HepG2 (cell line): ENCODE results near the gene NYAP1. TPM values are rescaled to one million over a fixed set of nuclear protein-coding genes. Genes with fewer than 3 reads are reported as not detected.

Experiments
- CC2D1A ChIP-seq: sonication (generic); formaldehyde crosslinking; IDR thresholded peaks from 2 replicates; pipeline ENCODE4 v1.8.1; 2023; ENCODE audit warnings: mild to moderate bottlenecking, missing genetic modification reagents
- EEA1 ChIP-seq: sonication (generic); formaldehyde crosslinking; IDR thresholded peaks from 2 replicates; pipeline ENCODE4 v1.5.1; 2020; ENCODE audit warnings: mild to moderate bottlenecking, missing genetic modification reagents, borderline replicate concordance
- FIP1L1 ChIP-seq: fragments of 200-400 bp; formaldehyde crosslinking; IDR thresholded peaks from 2 replicates; pipeline ENCODE4 v1.6.1; 2018; ENCODE audit warnings: low read depth, mild to moderate bottlenecking, low read length, moderate library complexity, borderline replicate concordance; ENCODE audit not compliant: insufficient read depth
- IRX3 ChIP-seq: sonication (generic); formaldehyde crosslinking; IDR thresholded peaks from 2 replicates; pipeline ENCODE4 v1.8.1; 2023; ENCODE audit warnings: mild to moderate bottlenecking, low read depth, missing genetic modification reagents, borderline replicate concordance
- KDM1A ChIP-seq: IDR thresholded peaks from 2 replicates; pipeline ENCODE4 v1.6.1; 2016; ENCODE audit warnings: missing compliant biosample characterization
- NFE2L1 ChIP-seq: sonication (generic); formaldehyde crosslinking; IDR thresholded peaks from 2 replicates; pipeline ENCODE4 v1.4.0; 2020; ENCODE audit warnings: missing genetic modification reagents, mild to moderate bottlenecking, borderline replicate concordance
- PREB ChIP-seq: sonication (generic); formaldehyde crosslinking; IDR thresholded peaks from 2 replicates; pipeline ENCODE4 v1.4.0; 2020; ENCODE audit warnings: missing genetic modification reagents
- ZBTB43 ChIP-seq: sonication (generic); formaldehyde crosslinking; conservative IDR thresholded peaks from 2 replicates; pipeline ENCODE4 v1.4.0; 2020; ENCODE audit warnings: missing genetic modification reagents
- ZNF275 ChIP-seq: sonication (generic); formaldehyde crosslinking; IDR thresholded peaks from 2 replicates; pipeline ENCODE4 v1.8.0; 2022; ENCODE audit warnings: missing genetic modification reagents, mild to moderate bottlenecking, inconsistent platforms, borderline replicate concordance
- ZNF382 ChIP-seq: sonication (generic); formaldehyde crosslinking; IDR thresholded peaks from 2 replicates; pipeline ENCODE4 v1.5.0; 2020; ENCODE audit warnings: missing genetic modification reagents, mild to moderate bottlenecking, borderline replicate concordance
- ZNF446 ChIP-seq: sonication (generic); formaldehyde crosslinking; IDR thresholded peaks from 2 replicates; pipeline ENCODE4 v1.5.0; 2020; ENCODE audit warnings: mild to moderate bottlenecking, missing genetic modification reagents
- ZNF549 ChIP-seq: sonication (generic); formaldehyde crosslinking; IDR thresholded peaks from 2 replicates; pipeline ENCODE4 v1.5.0; 2020; ENCODE audit warnings: missing genetic modification reagents
- ZNF567 ChIP-seq: sonication (generic); formaldehyde crosslinking; IDR thresholded peaks from 2 replicates; pipeline ENCODE4 v1.8.1; 2023; ENCODE audit warnings: mild to moderate bottlenecking, missing genetic modification reagents, borderline replicate concordance
- ZNF770 ChIP-seq: sonication (generic); formaldehyde crosslinking; IDR thresholded peaks from 2 replicates; pipeline ENCODE4 v1.5.0; 2020; ENCODE audit warnings: mild to moderate bottlenecking, missing genetic modification reagents
- ZNF792 ChIP-seq: IDR thresholded peaks from 2 replicates; pipeline ENCODE4 v1.6.1; 2016
- ZNF800 ChIP-seq: sonication (generic); formaldehyde crosslinking; IDR thresholded peaks from 2 replicates; pipeline ENCODE4 v1.4.0; 2020; ENCODE audit warnings: missing genetic modification reagents
- ZNF816 ChIP-seq: sonication (generic); formaldehyde crosslinking; IDR thresholded peaks from 2 replicates; pipeline ENCODE4 v1.8.0; 2022; ENCODE audit warnings: missing genetic modification reagents, mild to moderate bottlenecking, borderline replicate concordance
- ZNF883 ChIP-seq: sonication (generic); formaldehyde crosslinking; IDR thresholded peaks from 2 replicates; pipeline ENCODE4 v1.5.1; 2020; ENCODE audit warnings: mild to moderate bottlenecking, missing genetic modification reagents; ENCODE audit errors: not compliant biosample characterization
- polyA plus RNA-seq, 8 experiments: library from polyadenylated mRNA; depleted of rRNA in 3 of 8; stranded (reverse) in 7 of 8; unstranded in 1 of 8; fragments of >200 nt; fragmentation: Illumina TruSeq in 4 of 8; extraction: Trizol in 4 of 8; gene quantifications; 2 replicates each; pipeline versions ENCODE4 v1.2.1 to v1.2.3, GENCODE V29; 2011 to 2016; ENCODE audit warnings: low read depth in 4 of 8, missing spikeins in 1 of 8, mixed read lengths in 1 of 8; ENCODE audit not compliant: insufficient read depth in 1 of 8
- total RNA-seq, 5 experiments: library from RNA; depleted of rRNA; stranded (reverse); fragments of >200 nt; fragmentation: Illumina TruSeq; extraction: Trizol; gene quantifications; 2 replicates each; pipeline ENCODE4 v1.2.3, GENCODE V29; 2016; ENCODE audit warnings: low read depth in 1 of 5
- TF ChIP-seq, protein P1 (sequence below): sonication (generic); formaldehyde crosslinking; conservative IDR thresholded peaks from 2 replicates; pipeline ENCODE4 v1.4.0; 2020; ENCODE audit warnings: missing genetic modification reagents

Gene NYAP1
- total and polyA plus RNA-seq, 2 of the 13 experiments (the other 11 are each of a cell fraction or from before 2014, with no cell fraction given) = 0.15 to 0.46 TPM

DNA sequence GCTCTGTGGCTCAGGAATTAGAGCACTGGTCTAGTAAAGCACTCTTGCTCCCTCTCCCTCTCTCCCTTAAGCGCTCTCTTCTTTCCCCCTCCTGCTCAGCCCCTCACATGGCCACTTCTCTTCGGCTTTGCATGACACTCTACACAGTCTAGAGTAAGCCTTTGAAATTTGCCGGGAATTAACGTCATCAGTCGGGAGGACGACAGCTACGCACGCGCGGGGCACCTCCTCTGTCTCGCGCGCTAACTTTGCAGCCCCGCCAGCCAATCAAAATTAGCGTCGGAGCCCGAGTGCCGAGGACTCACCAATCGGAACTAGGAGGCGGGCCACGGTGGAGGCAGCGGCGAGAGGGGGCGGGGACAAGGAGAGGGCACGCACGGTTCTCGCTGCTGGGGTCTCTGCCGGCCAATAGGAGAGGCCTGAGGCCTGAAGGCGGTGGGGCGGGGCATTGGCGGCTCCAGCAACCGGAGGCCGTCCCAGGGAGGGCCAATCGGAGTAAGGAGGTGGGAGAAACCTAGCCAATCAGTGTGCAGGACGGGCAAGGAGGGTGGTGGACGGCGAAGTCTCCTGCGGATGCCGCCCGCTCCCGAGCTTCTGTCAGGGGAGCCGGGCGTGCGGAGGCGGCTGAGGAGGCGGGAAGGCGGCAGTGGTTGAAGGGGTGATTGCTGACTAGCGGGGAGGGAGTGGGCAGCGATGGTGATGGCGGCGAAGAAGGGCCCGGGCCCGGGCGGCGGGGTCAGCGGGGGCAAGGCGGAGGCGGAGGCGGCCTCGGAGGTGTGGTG is 55.1 kb downstream of the NYAP1 start, which contains the start of gene AGFG2 (continued):
- TF ChIP-seq ZBTB43 (0 out of 2 replicates have a peak, but pooled peaks have one; percentile 15), ZNF883 (CRISPR knock-in tag) (peak; percentile 65), FIP1L1 (0 out of 2 replicates have a peak, but pooled peaks have one; percentile 28), PREB (CRISPR knock-in tag) (no peak), ZNF382 (CRISPR knock-in tag) (no peak), ZNF446 (CRISPR knock-in tag) (peak; percentile 89; the same call in 1 of the 2 replicates), EEA1 (CRISPR knock-in tag) (no peak), ZNF800 (CRISPR knock-in tag) (no peak), ZNF770 (CRISPR knock-in tag) (no peak), NFE2L1 (CRISPR knock-in tag) (0 out of 2 replicates have a peak, but pooled peaks have one; percentile 38), ZNF275 (CRISPR knock-in tag) (0 out of 2 replicates have a peak, but pooled peaks have one; percentile 49), IRX3 (CRISPR knock-in tag) (peak; percentile 79; the same call in 1 of the 2 replicates), KDM1A (no peak), ZNF567 (CRISPR knock-in tag) (0 out of 2 replicates have a peak, but pooled peaks have one; percentile 61), ZNF792 (CRISPR knock-in tag) (peak; percentile 21; the same call in 1 of the 2 replicates), ZNF549 (no peak), CC2D1A (CRISPR knock-in tag) (0 out of 2 replicates have a peak, but pooled peaks have one; percentile 67), ZNF816 (CRISPR knock-in tag) (peak; percentile 72; the same call in 1 of the 2 replicates)
- TF ChIP-seq, protein P1, sequence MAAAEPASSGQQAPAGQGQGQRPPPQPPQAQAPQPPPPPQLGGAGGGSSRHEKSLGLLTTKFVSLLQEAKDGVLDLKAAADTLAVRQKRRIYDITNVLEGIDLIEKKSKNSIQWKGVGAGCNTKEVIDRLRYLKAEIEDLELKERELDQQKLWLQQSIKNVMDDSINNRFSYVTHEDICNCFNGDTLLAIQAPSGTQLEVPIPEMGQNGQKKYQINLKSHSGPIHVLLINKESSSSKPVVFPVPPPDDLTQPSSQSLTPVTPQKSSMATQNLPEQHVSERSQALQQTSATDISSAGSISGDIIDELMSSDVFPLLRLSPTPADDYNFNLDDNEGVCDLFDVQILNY (CRISPR knock-in tag) = peak; percentile 92
